ENCODE measurements around the gene CLDN10.

GRCh38 chr13:95615539-95615938 is 63.0 kb downstream of the CLDN10 start:
- TF ChIP-seq, protein P1, sequence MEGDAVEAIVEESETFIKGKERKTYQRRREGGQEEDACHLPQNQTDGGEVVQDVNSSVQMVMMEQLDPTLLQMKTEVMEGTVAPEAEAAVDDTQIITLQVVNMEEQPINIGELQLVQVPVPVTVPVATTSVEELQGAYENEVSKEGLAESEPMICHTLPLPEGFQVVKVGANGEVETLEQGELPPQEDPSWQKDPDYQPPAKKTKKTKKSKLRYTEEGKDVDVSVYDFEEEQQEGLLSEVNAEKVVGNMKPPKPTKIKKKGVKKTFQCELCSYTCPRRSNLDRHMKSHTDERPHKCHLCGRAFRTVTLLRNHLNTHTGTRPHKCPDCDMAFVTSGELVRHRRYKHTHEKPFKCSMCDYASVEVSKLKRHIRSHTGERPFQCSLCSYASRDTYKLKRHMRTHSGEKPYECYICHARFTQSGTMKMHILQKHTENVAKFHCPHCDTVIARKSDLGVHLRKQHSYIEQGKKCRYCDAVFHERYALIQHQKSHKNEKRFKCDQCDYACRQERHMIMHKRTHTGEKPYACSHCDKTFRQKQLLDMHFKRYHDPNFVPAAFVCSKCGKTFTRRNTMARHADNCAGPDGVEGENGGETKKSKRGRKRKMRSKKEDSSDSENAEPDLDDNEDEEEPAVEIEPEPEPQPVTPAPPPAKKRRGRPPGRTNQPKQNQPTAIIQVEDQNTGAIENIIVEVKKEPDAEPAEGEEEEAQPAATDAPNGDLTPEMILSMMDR (IDR thresholded peaks at IDR 0.05): no peak
- no peak for TF ChIP-seq POLR2A (IDR thresholded peaks at IDR 0.05)
